ENCODE data around the gene PAPSS1. TPM values are rescaled to one million over a fixed set of nuclear protein-coding genes. Genes with fewer than 3 reads are reported as not detected.
A peak's percentile ranks its signal among the peaks of the same experiment; 100 is the strongest.

PAPSS1 gene
- total RNA-seq, 1 donor from 2014 or later, result 140 TPM

- peak; percentile 56 for DNase-seq (ENCODE audit: low spot score)
- Mint-ChIP-seq H3K9me3 (no peaks in the 10 kb centered on the region), H3K4me3 (peak overlapping the region; percentile 96), H3K36me3 (peaks cover 6% of the 10 kb centered on the region), H3K4me1 (peaks cover 31% of the 10 kb centered on the region), H3K27ac (no peak overlapping the region), H3K27me3 (ENCODE audit: insufficient read depth, low read depth) (peaks cover 4% of the 10 kb centered on the region)
- Histone ChIP-seq H3K79me2 (ENCODE audit: low read depth) (peaks cover 31% of the 10 kb centered on the region), H3K9ac (no peak overlapping the region), H3K4me1 (peaks cover 14% of the 10 kb centered on the region), H3K4me3 (peak overlapping the region; percentile 86), H4K20me1 (ENCODE audit: low read depth) (peaks cover 15% of the 10 kb centered on the region), H3K4me2 (peak overlapping the region; percentile 84), H3F3A (ENCODE audit: low read depth) (peaks cover 26% of the 10 kb centered on the region), H3K27ac (no peak overlapping the region), H3K27me3 (no peaks in the 10 kb centered on the region), H2AFZ (replicated peaks) (peak overlapping the region; percentile 67), H3K36me3 (no peaks in the 10 kb centered on the region), H3K9me3 (ENCODE audit: low read depth) (no peaks in the 10 kb centered on the region)
- TF ChIP-seq EZH2 (IDR thresholded peaks at IDR 0.05) (no peak), EZH2phosphoT487 (IDR thresholded peaks at IDR 0.05) (no peak), CTCF (IDR thresholded peaks at IDR 0.05) (no peak)
These were observed 1.5 kb upstream of the PAPSS1 start for GRCh38 chr4:107721436-107722100.

GRCh38 chr4:107719207-107719921, 670 bp downstream of the PAPSS1 start:
- DNase-seq (ENCODE audit: low spot score), result no peak
- Mint-ChIP-seq H3K36me3 (peaks cover 20% of the 10 kb centered on the region), H3K4me1 (peaks cover 32% of the 10 kb centered on the region), H3K27me3 (ENCODE audit: insufficient read depth, low read depth) (peaks cover 3% of the 10 kb centered on the region), H3K27ac (peak overlapping the region; percentile 90), H3K4me3 (peak overlapping the region; percentile 96), H3K9me3 (peaks cover 6% of the 10 kb centered on the region)
- H3K27ac ChIP-seq, result peak overlapping the region; percentile 67
- no peaks in the 10 kb centered on the region for H3K36me3 ChIP-seq
- peaks cover 22% of the 10 kb centered on the region for H4K20me1 ChIP-seq (ENCODE audit: low read depth)
- no peaks in the 10 kb centered on the region for H3K9me3 ChIP-seq (ENCODE audit: low read depth)
- peaks cover 53% of the 10 kb centered on the region for H3K79me2 ChIP-seq (ENCODE audit: low read depth)
- H2AFZ ChIP-seq (replicated peaks), result peak overlapping the region; percentile 71
- H3K4me1 ChIP-seq, result peaks cover 19% of the 10 kb centered on the region
- peaks cover 26% of the 10 kb centered on the region for H3F3A ChIP-seq (ENCODE audit: low read depth)
- peak overlapping the region; percentile 25 for H3K9ac ChIP-seq
- no peak for TF ChIP-seq CTCF (IDR thresholded peaks at IDR 0.05)
- TF ChIP-seq EZH2 (IDR thresholded peaks at IDR 0.05), result no peak
- no peak for TF ChIP-seq EZH2phosphoT487 (IDR thresholded peaks at IDR 0.05)
- H3K4me2 ChIP-seq, result peak overlapping the region; percentile 89
- no peaks in the 10 kb centered on the region for H3K27me3 ChIP-seq
- H3K4me3 ChIP-seq, result peak overlapping the region; percentile 86

GRCh38 chr4:107718351-107718965, 1.6 kb downstream of the PAPSS1 start:
- no peak overlapping the region for H3K9ac ChIP-seq
- H3K36me3 Mint-ChIP-seq, result peaks cover 27% of the 10 kb centered on the region
- TF ChIP-seq EZH2phosphoT487 (IDR thresholded peaks at IDR 0.05) (no peak), CTCF (IDR thresholded peaks at IDR 0.05) (no peak), EZH2 (IDR thresholded peaks at IDR 0.05) (no peak)
- H3K9me3 ChIP-seq (ENCODE audit: low read depth), result no peaks in the 10 kb centered on the region
- peak overlapping the region; percentile 96 for H3K4me3 Mint-ChIP-seq
- H3K4me3 ChIP-seq, result peak overlapping the region; percentile 86
- peaks cover 22% of the 10 kb centered on the region for H4K20me1 ChIP-seq (ENCODE audit: low read depth)
- peaks cover 5% of the 10 kb centered on the region for H3K27me3 Mint-ChIP-seq (ENCODE audit: insufficient read depth, low read depth)
- H3K79me2 ChIP-seq (ENCODE audit: low read depth), result peaks cover 62% of the 10 kb centered on the region
- no peaks in the 10 kb centered on the region for H3K36me3 ChIP-seq
- no peak overlapping the region for H2AFZ ChIP-seq (replicated peaks)
- no peak overlapping the region for H3K27ac ChIP-seq
- no peak overlapping the region for H3K27ac Mint-ChIP-seq
- H3K4me1 Mint-ChIP-seq, result peaks cover 32% of the 10 kb centered on the region
- peaks cover 26% of the 10 kb centered on the region for H3F3A ChIP-seq (ENCODE audit: low read depth)
- no peak for DNase-seq (ENCODE audit: low spot score)
- peaks cover 19% of the 10 kb centered on the region for H3K4me1 ChIP-seq
- H3K9me3 Mint-ChIP-seq, result peaks cover 11% of the 10 kb centered on the region
- no peaks in the 10 kb centered on the region for H3K27me3 ChIP-seq
- peak overlapping the region; percentile 89 for H3K4me2 ChIP-seq

Data from neural progenitor cell (in vitro differentiated cells).